ENCODE data around the gene SLC22A23.

SLC22A23 gene

GRCh38 chr6:3353213-3353903, 103.5 kb downstream of the SLC22A23 start:
- Histone ChIP-seq H3K4me3 (no peak overlapping the region), H3K9ac (ENCODE audit: insufficient read length) (no peak overlapping the region), H3K9me3 (ENCODE audit: low read depth, low read length) (no peaks in the 10 kb centered on the region), H3K27ac (no peak overlapping the region), H3K36me3 (ENCODE audit: insufficient read depth, low read length) (no peaks in the 10 kb centered on the region)
- DNase-seq (ENCODE audit: low read depth, low spot score) = no peak
- TF ChIP-seq EZH2 (IDR thresholded peaks at IDR 0.05) (no peak), POLR2AphosphoS5 (IDR thresholded peaks at IDR 0.05; ENCODE audit: borderline replicate concordance, low read depth, low read length) (no peak), FOXP2 (optimal IDR thresholded peaks at IDR 0.05; ENCODE audit: control extremely low read depth, extremely low read length, insufficient read depth) (no peak)

DNA sequence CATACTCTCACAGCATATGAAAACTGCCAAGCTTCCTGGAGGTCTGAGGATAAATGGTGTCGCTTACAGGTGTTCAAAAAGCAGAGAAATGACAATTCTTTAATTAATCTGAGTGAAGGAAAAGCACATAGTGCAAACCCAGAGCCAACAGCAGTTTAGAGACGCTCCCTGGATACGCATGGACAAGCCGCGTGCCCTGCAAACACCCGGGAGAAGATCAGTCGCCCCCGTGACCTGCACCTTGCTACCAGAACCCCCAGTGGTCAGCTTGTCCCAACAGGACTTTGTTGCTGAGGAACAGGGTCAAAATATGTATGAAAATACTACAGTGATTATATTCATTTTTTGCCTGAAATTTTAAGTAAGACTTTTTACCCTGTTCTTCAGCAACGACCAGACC, 104.2 kb downstream of the SLC22A23 start:
- H3K4me3 ChIP-seq = no peak overlapping the region
- no peak for DNase-seq (ENCODE audit: low read depth, low spot score)
- no peak for TF ChIP-seq POLR2AphosphoS5 (IDR thresholded peaks at IDR 0.05; ENCODE audit: borderline replicate concordance, low read depth, low read length)
- TF ChIP-seq FOXP2 (optimal IDR thresholded peaks at IDR 0.05; ENCODE audit: control extremely low read depth, extremely low read length, insufficient read depth) = no peak
- no peak for TF ChIP-seq EZH2 (IDR thresholded peaks at IDR 0.05)
- no peak overlapping the region for H3K9ac ChIP-seq (ENCODE audit: insufficient read length)
- H3K36me3 ChIP-seq (ENCODE audit: insufficient read depth, low read length) = no peaks in the 10 kb centered on the region
- no peak overlapping the region for H3K27ac ChIP-seq
- H3K9me3 ChIP-seq (ENCODE audit: low read depth, low read length) = no peaks in the 10 kb centered on the region

DNA sequence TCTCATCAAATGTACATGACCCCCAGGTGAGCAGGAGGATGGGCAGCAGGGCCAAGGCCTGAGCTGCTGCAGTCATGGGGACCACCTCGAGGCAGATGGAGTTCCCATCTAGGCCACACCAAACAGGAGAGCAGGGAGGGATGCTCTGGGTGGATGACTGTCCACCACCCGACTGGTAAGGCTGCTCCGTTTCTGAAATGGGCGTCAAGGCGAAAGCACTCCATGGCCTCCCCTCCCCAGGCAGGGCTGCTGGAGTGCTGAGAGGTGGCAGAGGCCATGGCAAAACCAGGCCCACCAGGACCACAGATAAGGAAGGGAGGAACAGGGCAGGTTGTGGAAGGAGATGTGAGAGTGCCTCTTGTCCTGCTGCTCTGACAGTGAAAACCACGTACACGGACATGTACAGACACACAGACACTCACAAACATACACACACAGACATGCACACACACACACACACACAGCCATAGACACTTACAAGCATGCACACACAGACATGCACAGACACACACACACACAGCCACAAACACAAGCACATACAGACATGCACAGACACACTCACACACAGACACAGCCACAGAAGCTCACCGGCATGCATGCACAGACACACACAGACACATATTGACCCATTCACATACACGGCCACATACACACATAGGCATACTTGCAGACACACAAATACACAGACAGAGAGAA, 104.9 kb downstream of the SLC22A23 start:
- TF ChIP-seq FOXP2 (optimal IDR thresholded peaks at IDR 0.05; ENCODE audit: control extremely low read depth, extremely low read length, insufficient read depth) (no peak), EZH2 (IDR thresholded peaks at IDR 0.05) (no peak), POLR2AphosphoS5 (IDR thresholded peaks at IDR 0.05; ENCODE audit: borderline replicate concordance, low read depth, low read length) (no peak)
- no peak overlapping the region for H3K27ac ChIP-seq
- no peak overlapping the region for H3K9ac ChIP-seq (ENCODE audit: insufficient read length)
- H3K4me3 ChIP-seq = no peak overlapping the region
- H3K9me3 ChIP-seq (ENCODE audit: low read depth, low read length) = no peaks in the 10 kb centered on the region
- no peaks in the 10 kb centered on the region for H3K36me3 ChIP-seq (ENCODE audit: insufficient read depth, low read length)
- DNase-seq (ENCODE audit: low read depth, low spot score) = no peak

- TF ChIP-seq FOXP2 (optimal IDR thresholded peaks at IDR 0.05; ENCODE audit: control extremely low read depth, extremely low read length, insufficient read depth) (no peak), POLR2AphosphoS5 (IDR thresholded peaks at IDR 0.05; ENCODE audit: borderline replicate concordance, low read depth, low read length) (no peak), EZH2 (IDR thresholded peaks at IDR 0.05) (no peak)
- no peak for DNase-seq (ENCODE audit: low read depth, low spot score)
- no peaks in the 10 kb centered on the region for H3K9me3 ChIP-seq (ENCODE audit: low read depth, low read length)
- H3K27ac ChIP-seq = 0 out of 2 replicates have a peak overlapping the region, but pooled peaks have one; percentile 25
- H3K4me3 ChIP-seq = peak overlapping the region; percentile 17; the same call in 1 of the 2 replicates
- no peaks in the 10 kb centered on the region for H3K36me3 ChIP-seq (ENCODE audit: insufficient read depth, low read length)
- H3K9ac ChIP-seq (ENCODE audit: insufficient read length) = peak overlapping the region; percentile 6
Observed at GRCh38 chr6:3351105-3351676, 105.7 kb downstream of the SLC22A23 start.

GRCh38 chr6:3350252-3350796, 106.5 kb downstream of the SLC22A23 start:
- Histone ChIP-seq H3K9me3 (ENCODE audit: low read depth, low read length) (no peaks in the 10 kb centered on the region), H3K27ac (0 out of 2 replicates have a peak overlapping the region, but pooled peaks have one; percentile 25), H3K4me3 (peak overlapping the region; percentile 17), H3K36me3 (ENCODE audit: insufficient read depth, low read length) (no peaks in the 10 kb centered on the region), H3K9ac (ENCODE audit: insufficient read length) (peak overlapping the region; percentile 6)
- TF ChIP-seq EZH2 (IDR thresholded peaks at IDR 0.05) = no peak
- no peak for TF ChIP-seq FOXP2 (optimal IDR thresholded peaks at IDR 0.05; ENCODE audit: control extremely low read depth, extremely low read length, insufficient read depth)
- TF ChIP-seq POLR2AphosphoS5 (IDR thresholded peaks at IDR 0.05; ENCODE audit: borderline replicate concordance, low read depth, low read length) = no peak
- DNase-seq (ENCODE audit: low read depth, low spot score) = no peak

GRCh38 chr6:3349388-3350251, 107.2 kb downstream of the SLC22A23 start:
- no peak overlapping the region for H3K27ac ChIP-seq
- H3K9me3 ChIP-seq (ENCODE audit: low read depth, low read length) = no peaks in the 10 kb centered on the region
- H3K36me3 ChIP-seq (ENCODE audit: insufficient read depth, low read length) = no peaks in the 10 kb centered on the region
- TF ChIP-seq FOXP2 (optimal IDR thresholded peaks at IDR 0.05; ENCODE audit: control extremely low read depth, extremely low read length, insufficient read depth) (no peak), POLR2AphosphoS5 (IDR thresholded peaks at IDR 0.05; ENCODE audit: borderline replicate concordance, low read depth, low read length) (no peak), EZH2 (IDR thresholded peaks at IDR 0.05) (no peak)
- no peak for DNase-seq (ENCODE audit: low read depth, low spot score)
- H3K4me3 ChIP-seq = no peak overlapping the region
- no peak overlapping the region for H3K9ac ChIP-seq (ENCODE audit: insufficient read length)

DNA sequence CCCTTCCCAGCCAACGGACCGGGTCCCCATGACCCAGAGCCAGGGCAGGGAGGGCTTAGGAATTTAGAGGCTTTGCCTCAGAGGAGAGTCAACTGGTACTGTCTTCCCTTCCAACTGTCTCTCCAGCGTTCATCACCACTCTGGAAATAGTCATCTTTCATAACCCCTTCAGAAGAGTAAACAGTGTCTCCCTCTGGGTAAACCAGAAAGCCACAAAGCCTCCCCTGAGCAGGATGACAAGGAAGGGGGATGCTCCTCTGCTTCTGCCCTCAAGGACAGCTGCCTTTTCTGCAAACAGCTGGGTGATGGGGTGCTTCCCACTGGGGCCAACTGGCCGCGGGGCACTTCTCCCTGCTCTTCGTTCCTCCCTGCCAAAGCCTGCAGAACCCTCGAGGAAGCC, 108.0 kb downstream of the SLC22A23 start:
- Histone ChIP-seq H3K9ac (ENCODE audit: insufficient read length) (no peak overlapping the region), H3K4me3 (no peak overlapping the region), H3K36me3 (ENCODE audit: insufficient read depth, low read length) (no peaks in the 10 kb centered on the region), H3K9me3 (ENCODE audit: low read depth, low read length) (no peaks in the 10 kb centered on the region), H3K27ac (no peak overlapping the region)
- DNase-seq (ENCODE audit: low read depth, low spot score) = no peak
- TF ChIP-seq POLR2AphosphoS5 (IDR thresholded peaks at IDR 0.05; ENCODE audit: borderline replicate concordance, low read depth, low read length) = no peak
- no peak for TF ChIP-seq EZH2 (IDR thresholded peaks at IDR 0.05)
- no peak for TF ChIP-seq FOXP2 (optimal IDR thresholded peaks at IDR 0.05; ENCODE audit: control extremely low read depth, extremely low read length, insufficient read depth)

All from SK-N-MC (cell line).